ENCODE results near the gene JPT2.

DNA sequence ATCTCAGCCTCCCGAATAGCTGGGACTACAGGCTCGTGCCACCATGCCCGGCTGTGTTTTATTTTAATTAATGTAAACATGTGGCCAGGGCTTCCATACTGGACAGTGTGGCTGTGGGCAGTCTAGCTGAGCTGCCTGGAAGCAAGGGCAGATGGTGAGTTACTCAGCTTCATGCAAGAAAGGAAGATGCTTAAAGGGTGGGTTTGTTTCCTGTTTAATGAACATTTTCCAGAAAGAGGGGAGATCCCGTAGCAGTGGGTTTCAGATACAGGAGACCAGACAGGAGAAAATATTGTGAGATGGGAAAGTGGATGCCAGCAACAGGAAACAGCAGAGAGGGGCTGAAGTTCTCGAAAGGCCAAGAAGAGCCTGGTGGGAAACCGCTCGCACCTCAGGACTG lies 35.3 kb downstream of the JPT2 start:
- TF ChIP-seq, protein P1, sequence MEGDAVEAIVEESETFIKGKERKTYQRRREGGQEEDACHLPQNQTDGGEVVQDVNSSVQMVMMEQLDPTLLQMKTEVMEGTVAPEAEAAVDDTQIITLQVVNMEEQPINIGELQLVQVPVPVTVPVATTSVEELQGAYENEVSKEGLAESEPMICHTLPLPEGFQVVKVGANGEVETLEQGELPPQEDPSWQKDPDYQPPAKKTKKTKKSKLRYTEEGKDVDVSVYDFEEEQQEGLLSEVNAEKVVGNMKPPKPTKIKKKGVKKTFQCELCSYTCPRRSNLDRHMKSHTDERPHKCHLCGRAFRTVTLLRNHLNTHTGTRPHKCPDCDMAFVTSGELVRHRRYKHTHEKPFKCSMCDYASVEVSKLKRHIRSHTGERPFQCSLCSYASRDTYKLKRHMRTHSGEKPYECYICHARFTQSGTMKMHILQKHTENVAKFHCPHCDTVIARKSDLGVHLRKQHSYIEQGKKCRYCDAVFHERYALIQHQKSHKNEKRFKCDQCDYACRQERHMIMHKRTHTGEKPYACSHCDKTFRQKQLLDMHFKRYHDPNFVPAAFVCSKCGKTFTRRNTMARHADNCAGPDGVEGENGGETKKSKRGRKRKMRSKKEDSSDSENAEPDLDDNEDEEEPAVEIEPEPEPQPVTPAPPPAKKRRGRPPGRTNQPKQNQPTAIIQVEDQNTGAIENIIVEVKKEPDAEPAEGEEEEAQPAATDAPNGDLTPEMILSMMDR (IDR thresholded peaks at IDR 0.05) = no peak
- TF ChIP-seq POLR2A (IDR thresholded peaks at IDR 0.05) = no peak

All from heart left ventricle (tissue), 13 donors.